Measurements from ENCODE around the gene PSMC1.

PSMC1 gene

DNA sequence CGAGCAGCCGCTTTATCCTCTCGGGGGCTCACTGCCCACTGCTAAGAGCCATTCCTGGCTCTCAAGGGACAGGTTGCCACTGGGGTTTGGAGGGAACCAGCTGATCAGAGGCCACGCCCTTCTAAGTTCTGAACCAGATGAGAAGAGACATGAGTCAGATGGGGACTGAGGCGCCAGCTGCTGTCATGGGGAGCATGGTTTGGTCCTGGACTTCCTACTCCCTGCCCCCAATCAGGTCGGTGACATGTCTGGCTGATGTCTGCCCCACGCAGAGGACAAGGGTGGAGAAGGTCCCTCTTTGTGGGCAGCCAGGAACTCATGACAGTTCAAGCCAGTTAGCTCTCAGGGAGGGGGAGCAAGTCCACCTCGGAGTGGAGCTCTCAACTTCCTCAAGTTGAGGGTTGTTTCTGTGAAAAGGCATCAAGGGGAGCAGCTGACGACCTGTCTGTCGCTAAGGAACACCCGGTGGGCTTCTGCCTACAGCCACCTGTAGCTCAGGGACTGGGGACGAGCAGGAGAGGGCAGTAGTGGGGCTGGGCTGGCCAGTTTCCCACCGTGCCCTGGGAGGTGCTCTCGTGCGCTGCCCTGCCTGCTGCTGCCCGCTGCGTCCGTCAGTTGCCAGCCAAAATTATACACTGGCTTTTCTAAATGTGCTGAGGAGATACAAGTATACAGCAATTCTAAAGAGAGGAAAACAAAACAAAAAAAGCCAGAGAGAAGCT is 20.5 kb downstream of the PSMC1 start:
- peak; percentile 61 for DNase-seq (ENCODE audit: low spot score)

DNA sequence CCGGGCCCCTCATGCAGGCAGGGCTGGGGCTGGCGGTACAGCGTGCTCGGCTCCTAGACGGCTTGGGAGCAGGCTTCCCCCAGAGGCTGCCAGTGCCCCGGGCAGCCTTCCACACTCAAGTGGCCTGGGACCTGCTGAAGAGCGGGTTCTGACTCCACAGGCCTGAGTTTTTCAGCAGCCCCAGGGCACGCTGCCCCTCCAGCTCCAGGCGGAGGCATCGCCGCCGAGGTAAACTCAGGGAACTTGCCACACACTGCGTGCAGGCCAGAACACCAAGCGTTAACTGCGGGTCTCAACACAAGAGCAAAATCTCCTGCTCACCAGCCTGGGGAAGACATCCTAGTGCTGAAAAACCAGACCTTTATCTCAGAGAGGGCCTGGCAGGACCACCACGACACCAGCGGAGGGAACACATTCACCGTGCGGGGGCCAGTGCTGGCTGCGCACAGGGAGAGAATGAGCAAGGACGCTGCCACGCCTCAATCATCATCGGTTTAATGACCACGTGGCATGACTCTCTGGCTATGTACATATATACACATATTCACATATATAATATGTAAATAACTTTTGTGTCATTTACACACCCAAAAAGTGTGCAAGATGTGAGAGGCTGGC is 21.3 kb downstream of the PSMC1 start:
- DNase-seq (ENCODE audit: low spot score): no peak

DNA sequence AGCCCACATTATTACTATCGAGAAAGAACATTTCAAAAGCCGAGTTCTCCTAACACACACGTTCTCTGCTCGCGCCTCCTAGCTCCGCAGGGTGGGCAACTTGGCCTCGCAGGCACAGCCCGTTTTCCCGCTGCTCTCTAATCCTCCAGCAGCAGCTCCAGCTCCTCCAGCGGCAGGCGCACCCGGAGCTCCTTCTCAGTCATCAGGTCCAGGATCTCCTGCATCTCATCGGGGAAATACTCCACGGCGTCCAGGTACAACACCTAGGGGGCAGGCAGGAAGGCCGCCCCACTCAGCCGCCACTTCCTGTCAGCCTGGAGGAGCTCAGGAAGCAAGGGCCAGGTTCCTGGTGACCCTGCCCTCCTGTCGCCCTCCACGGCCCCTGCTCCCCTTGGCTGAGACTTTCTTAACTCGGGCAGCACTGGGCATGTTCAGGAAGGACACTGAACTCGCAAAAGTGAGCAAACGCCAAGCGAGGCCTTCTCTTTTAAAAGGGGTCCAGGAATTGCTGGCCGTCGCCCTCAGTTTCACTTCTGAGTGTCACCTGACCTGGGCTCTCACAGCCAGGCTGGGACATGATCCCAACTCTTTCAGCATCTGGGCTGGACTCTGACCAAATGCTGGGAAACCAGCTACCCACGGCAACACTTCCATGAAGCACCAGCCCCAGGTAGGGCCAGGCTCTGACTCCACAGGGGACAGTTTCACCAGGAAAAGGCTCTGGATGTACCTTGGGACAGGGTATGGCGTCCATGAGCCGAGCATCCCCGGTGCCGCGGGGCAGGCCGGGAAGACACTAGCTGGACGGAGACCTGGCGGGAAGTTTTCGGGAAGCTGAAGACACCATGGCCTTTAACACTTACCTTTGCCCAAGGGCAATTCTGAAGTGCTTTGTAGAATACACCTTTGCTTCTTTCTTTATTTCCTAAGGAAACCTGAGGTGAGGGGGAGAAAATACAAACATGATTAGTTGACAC is 22.1 kb downstream of the PSMC1 start:
- no peak for DNase-seq (ENCODE audit: low spot score)

DNA sequence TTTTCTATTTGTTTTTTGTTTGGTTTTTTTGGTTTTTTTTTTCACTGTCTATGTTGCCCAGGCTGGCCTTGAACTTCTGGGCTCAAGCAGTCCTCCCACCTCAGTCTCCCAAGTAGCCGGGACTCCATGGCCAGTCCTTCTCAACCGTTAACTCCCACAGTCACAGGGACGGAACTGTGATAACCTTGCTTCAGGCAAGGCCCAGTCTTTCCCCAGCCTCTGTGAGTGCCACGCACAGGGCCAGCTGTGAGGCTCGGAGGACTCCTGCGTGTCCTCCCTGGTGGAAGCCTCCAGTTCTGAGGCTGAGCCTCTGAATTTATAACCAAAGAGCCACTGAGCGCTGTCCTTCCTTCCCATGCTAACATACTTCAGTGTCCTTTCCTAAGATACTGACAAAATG is 23.7 kb downstream of the PSMC1 start:
- no peak for DNase-seq (ENCODE audit: low spot score)

DNA sequence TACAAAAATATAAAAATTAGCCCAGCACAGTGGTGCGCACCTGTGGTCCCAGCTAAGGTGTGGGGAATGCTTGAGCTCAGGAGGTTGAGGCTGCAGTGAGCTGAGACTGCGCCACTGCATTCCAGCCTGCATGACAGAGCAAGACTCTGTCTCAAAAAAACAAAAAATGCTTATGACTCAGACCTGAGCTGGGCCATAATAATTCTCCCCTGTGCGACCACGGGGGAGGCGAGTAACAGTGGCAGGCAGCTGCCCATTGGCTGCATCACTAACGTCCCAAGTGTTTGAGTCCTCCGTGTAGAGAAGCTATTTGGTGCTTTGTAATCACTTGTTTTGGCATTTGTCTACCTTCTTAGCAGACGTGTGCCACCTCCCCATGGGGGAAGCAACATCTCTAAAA is 24.9 kb downstream of the PSMC1 start:
- DNase-seq (ENCODE audit: low spot score): peak; percentile 87

DNA sequence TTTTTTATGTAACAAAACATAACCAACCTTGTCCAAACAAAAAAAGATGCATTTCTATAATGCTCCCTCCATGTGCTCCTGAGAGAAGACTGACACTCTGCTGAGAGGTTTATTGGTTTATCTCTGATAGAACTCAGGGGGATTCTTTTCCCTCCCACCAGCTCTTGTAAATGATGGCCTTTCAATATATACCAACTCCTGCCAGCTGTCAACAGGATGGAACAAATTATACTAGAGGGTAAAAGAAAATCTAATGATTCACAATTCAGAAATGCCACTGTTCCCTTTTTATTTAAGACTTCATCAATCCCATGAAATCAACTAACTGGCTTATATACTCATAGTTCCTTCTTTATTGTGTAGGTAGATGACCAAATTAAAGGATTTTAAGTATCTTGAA is 25.4 kb downstream of the PSMC1 start:
- DNase-seq (ENCODE audit: low spot score): no peak

DNA sequence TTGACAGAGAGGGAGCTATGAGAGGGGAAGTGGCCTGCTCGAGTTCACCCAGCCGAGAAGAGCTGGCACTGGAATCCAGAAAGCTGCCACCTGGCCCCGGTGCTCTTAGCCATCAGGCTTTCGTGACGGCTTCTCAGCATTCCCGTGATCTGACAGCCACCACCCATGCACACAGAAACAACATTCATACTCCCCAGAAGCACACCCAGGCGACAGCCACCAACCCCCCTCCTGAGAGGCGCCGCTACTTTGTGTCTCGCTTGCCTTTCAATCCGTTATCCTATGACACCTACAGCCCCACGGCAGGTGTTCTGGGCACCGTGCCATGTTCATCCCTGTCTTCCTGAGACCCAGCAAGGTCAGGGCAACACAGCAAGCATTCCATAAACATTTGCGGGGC is 31.4 kb downstream of the PSMC1 start:
- no peak for DNase-seq (ENCODE audit: low spot score)

DNA sequence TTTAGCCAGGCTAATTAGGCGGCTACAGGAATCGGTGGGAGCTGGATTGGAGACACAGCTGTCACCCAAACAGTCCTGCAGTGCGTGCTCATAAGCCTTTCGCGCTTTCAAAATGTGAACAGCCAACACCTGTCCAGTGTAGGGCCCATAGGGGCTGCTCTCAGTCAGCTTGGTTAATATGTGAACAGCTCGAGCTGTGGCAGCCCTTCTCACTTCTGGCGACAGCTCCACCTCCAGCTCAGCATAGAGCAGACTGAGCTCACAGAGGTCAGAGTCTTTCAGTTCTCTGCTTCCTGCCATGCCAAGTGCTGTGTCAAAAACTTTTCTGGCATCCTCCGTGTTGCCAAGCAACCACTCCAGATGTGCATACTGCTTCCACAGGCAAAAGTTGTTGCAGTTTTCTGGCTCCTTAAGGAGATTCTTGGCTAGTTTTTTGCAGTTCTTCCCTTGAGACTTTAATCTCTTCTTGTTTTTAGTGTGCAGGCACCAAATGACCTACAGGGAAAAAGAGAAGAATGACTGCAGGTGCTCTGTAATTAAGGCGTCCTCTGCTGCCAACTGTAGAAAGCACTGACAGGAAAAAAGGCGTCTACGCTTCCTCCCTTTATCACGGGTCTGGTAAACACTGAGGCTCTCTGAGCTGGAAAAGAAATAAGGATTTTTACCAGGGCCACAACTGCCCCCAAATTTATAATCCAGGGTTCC is 32.5 kb downstream of the PSMC1 start:
- DNase-seq (ENCODE audit: low spot score): no peak

DNA sequence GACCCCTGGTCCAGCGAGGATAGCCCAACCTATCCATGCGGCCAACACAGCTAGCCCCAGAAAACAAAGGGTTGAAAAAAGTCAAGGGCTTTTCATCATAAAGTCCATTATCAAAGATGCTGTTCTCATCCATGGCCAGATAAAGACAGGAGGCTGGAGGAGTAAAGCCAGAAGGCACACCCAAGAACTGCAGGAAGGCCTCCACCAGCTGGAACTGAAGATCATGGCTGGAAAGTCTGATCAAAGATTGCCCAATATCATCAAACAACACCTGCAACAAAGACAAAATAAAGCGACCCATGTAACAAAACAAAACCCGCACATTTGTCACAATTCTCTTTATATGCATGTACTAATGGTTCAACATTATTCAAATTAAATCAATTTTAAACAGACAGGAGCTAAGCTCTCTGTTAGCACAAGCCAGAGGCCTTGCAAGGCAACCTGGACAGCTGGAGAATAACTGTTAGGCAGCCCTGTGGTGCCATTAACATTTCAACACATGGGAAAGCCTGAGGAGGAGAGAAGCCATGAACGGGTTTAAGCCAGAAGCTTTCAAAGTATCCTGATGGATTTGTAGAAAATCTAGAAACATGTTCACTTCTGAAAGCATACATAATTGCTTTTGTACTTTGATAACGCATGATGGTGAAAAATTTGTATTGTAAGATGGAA is 34.1 kb downstream of the PSMC1 start:
- no peak for DNase-seq (ENCODE audit: low spot score)

DNA sequence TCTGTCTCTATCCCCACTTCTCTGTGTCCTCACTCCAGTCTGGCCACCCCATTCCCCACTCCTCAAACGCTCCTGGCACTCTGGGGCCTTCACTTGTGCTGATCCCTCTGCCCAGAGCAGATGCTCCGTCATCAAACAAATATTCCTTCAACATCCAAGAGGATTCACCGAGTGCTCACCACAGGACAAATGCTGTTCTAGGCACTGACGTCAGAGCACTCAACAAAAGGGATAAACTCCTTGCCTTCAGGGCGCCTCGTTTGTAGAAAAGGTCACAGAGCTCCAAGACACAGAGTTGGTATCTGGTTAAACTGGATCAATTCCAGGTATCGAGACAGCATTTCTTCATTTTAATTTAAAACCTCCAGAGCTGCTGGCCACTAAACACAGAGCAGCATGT is 35.3 kb downstream of the PSMC1 start:
- DNase-seq (ENCODE audit: low spot score): no peak

DNA sequence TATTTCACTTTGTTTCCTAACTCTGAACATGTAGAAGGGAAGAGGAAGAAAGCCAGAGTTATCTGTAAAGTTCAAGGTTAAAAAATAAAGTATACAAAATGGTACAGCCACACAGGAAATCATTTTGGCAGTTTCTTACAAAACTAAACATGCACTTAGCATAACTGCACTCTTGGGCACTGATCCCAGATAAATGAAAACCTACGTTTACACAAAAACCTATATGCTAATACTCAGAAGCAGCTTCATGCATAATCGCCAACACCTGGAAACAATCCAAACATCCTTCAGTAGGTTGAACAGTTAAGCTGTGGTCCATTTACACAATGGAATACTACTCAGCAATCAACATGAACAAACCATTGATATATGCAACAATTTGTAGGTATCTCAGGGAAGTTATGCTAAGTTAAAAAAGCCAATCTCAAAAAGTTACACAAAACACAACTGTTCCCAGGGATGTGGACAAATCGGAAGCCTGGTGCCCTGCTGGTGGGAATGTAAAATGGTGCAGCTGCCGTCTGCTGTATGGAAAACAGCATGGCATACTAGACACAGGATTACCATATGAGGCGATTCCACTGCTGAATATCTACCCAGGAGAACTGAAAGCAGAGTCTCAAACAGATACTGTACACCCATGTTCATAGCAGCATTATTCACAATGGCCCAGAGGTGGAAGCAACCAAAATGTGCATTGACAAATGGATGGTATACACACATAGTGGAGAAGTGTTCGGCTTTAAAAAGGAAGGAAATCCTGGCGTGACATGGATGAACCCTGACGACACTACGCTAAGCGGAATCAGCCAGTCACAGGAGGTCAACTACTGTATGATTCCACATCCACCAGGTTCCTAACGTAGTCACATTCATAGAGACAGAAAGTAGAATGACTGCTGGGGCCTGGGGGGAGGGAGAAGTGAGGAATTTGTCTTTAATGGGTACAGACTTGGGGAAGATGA is 37.7 kb downstream of the PSMC1 start:
- DNase-seq (ENCODE audit: low spot score): no peak

DNA sequence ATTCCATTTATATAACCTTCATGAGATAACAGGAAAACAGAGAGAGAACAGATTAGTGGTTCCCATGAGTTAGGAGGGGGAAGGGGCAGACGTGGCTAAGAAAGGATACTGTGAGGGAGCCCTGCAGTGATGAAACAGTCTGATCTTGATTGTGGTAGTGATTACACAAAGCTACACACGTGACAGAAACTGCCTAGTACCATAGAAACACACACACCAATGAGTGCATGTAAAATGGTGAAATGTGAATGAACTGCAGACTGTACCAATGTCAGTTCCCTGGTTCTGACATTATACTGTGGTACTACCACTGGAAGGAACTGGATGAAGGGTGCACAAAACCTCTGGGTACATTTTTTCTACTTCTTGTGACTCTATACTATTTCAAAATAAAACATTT is 38.5 kb downstream of the PSMC1 start:
- no peak for DNase-seq (ENCODE audit: low spot score)

DNA sequence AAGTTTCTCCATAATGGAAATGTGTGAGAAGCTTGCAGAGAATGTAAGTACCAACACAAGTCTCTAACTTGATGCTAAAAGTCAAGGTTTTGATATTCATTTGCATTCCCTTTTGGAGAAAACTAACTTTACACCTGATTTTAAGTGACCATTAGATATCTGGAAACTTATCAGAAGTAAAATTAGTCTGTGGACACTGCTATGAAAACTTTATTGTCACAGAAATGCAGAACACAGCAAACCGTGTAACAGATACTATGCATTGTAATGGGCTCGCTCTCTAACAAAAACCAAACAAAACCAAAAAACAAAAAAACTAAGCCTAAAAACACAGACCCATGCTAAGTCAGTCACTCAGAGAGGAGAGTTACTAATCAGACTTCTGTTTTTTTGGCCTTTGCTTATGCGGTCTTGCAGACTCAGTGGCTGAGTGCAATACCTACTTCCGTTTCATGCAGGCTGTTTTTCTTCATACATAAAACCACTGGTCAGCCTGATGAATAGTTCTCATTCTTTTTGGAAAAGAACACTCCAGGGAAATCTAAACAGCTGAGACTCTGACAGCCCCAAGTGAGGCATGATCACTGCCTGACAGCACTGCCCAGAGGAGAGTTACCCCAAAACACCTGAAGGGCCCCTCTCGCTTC is 39.6 kb downstream of the PSMC1 start:
- no peak for DNase-seq (ENCODE audit: low spot score)

DNA sequence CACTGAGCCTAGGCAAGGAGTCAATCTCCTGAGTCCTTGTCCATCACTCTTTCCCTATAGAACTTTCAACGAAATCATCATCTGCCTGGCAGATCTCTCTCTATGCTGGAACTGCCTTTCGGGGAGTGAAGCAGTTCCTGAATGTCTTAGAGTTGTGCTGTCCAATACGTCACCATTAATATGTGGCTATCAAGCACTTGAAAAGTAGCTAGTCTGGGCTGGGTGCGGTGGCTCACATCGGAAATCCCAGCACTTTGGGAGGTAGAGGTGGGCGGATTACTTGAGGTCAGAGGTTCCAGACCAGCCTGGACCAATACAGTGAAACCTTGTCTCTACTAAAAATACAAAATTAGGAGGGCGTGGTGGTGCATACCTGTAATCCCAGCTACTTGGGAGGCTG is 40.3 kb downstream of the PSMC1 start:
- no peak for DNase-seq (ENCODE audit: low spot score)

DNA sequence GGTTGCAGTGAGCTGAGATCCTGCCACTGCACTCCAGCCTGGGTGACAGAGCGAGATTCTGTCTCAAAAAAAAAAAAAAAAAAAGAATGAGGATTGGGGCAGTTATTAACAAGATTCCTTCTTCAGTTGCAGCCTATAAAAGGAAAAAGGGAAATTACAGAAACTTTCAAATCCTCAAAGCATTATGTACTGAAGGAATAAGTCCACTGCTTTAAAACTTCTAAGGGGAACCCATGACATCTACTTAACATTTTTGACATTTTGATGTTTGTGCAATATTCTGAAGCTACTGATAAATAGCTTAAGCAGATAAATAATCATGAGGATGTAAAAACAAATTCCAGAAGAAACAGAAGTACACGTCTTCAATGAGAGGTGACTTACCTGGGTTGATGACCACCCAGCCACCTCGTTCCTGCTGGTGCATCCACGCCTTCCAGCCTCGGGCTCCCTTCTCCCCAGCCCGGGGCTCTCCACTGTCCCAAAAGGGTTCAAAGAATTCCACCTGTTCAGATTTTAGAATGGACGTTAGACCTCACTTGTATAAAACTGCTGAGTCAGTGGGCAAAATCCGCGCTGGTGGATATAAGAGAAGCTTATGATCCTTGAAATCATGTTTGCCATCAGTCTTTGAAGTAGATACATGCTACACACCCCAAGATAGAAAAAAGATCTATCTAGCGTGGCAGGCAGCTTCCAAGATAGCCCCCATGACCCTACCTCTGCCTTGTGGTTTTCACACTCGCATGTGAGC is 41.7 kb downstream of the PSMC1 start:
- no peak for DNase-seq (ENCODE audit: low spot score)

DNA sequence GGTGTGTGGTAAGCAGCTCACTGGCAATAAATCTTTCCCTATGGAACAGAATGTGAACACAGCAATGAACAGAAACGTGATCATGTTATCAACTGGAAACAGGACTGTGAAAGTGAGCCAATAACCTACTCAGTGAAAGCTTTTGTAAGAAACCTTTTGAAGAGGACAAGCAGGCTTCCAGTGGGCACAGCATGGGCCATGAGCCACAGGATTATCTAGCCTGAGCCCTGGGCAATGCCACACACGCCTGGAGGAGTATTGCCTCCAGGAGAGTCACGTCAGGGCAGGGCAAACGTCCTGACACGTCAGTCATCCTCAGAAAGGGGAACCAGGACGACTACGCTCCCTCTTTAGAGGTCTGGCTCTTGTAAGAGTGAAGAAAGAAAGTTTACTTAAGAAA is 43.1 kb downstream of the PSMC1 start:
- DNase-seq (ENCODE audit: low spot score): no peak

DNA sequence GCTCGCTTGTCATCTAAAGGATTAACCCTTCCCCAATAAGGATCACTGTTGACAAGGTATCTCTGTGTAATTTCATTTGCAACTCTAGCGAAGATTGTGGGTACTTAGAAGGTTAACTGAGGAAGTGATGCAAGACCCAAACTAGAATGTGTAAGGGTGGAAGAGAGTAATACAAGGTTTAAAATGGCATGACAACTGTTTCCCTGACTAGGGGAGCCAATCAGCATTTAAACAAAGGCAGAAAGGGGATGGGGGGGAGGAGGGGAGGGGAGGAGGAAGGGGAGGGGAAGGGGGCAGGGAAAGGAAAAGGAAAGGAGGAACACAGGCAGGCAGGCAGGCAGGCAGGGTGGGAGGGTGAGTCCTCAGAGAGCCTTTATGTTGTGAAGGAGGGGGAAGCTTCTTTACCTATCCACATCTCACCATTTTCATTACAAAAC is 44.3 kb downstream of the PSMC1 start:
- DNase-seq (ENCODE audit: low spot score): no peak

DNA sequence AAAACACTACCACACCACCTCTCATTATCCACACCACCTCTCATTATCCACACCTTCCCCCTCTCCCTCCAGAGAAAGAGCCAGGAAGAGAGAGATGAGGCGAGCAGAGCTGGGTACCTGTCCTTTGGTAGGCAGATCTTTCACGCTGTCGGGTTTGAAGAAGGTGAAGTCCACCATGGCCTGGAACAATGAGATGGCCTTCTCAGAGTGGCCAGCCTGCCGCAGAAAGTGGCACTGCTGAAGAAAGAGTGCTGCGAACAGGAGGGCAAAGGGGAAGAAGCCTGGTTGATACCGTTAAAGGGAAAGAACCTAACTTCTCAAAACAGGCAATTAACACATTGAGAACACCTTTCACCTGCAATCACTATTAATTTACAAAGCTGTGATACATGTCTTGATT is 44.8 kb downstream of the PSMC1 start:
- DNase-seq (ENCODE audit: low spot score): no peak

DNA sequence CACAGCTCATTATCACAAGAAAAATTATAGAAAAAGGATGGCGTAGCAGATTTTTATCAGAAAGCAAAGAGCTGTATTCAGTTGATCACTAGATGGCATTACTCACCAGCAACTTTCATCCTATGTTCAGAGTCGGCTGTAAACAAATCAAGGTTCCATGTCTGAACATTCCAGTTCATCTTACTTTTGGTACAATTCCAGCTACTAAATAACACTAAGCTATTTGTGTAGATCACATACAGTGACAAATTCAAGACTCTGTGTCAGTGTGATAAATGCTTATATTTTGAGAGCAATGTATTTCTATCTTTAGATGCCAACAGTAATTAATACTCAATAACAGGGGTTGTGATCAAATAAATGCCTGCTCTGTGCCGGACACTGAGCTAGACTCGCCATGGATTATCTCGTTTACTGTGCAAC is 45.3 kb downstream of the PSMC1 start:
- DNase-seq (ENCODE audit: low spot score): peak; percentile 56

Measured in AG20443 (cell line).